ENCODE data around the gene INKA2.

INKA2 gene

DNA sequence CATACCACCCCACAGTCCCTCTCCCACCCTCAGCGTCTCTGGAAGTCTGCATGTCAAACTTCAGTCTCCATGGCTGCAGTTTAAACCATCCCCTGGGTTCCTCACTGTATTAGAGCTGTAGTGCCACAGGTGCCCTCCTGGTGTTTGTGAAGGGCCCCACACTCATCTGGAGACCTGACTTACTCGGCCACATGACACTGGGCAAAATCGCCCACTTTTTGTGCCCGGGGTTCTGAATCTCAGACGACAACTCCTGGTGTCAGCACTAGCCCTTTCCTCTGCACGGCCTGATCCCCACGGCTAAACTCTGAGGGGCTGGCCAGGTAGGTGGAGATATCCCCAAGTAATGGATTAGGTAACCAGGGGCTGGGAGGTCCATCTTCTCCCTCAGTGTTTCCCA lies 6.5 kb downstream of the INKA2 start:
- no peak for DNase-seq (ENCODE audit: low spot score)

DNA sequence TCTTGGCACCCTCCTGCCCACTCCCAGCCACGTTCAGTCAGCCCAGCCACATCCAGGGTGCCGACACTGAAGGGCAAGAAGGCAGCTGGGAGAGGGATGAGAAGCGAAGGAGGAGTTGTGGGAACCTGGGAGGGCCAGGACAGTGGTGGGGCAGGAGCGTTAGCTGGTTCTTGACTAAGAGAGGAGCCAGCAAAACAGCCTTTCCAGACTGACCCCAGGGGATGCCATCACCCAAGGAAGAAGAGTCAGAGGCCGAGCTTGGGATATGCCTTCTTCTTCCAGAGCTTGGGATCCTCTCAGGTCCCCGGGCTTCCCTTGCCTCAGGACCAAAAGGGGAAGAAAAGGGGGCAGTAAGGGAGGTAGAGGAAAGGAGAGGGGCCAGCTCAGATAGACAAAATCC lies 7.2 kb downstream of the INKA2 start:
- DNase-seq (ENCODE audit: low spot score) = no peak

GRCh38 chr1:111730706-111731105 lies 8.5 kb downstream of the INKA2 start:
- DNase-seq (ENCODE audit: low spot score) = no peak

- no peak for DNase-seq (ENCODE audit: low spot score)
Observed at GRCh38 chr1:111729946-111730681, 9.1 kb downstream of the INKA2 start.

- DNase-seq (ENCODE audit: low spot score) = no peak
Observed at GRCh38 chr1:111729271-111729921, 9.8 kb downstream of the INKA2 start.

GRCh38 chr1:111727056-111727455 lies 12.1 kb downstream of the INKA2 start:
- no peak for DNase-seq (ENCODE audit: low spot score)

- DNase-seq (ENCODE audit: low spot score) = no peak
Observed at GRCh38 chr1:111725192-111725591, 14.0 kb downstream of the INKA2 start.

- DNase-seq (ENCODE audit: low spot score) = no peak
Observed at GRCh38 chr1:111723871-111724270, 15.3 kb downstream of the INKA2 start.

- DNase-seq (ENCODE audit: low spot score) = no peak
Observed at GRCh38 chr1:111723091-111723806, 15.9 kb downstream of the INKA2 start.

- DNase-seq (ENCODE audit: low spot score) = no peak
Observed at GRCh38 chr1:111720977-111721786, 18.0 kb downstream of the INKA2 start.

GRCh38 chr1:111720274-111720976 lies 18.8 kb downstream of the INKA2 start:
- no peak for DNase-seq (ENCODE audit: low spot score)

GRCh38 chr1:111719674-111720132 lies 19.5 kb downstream of the INKA2 start:
- no peak for DNase-seq (ENCODE audit: low spot score)

DNA sequence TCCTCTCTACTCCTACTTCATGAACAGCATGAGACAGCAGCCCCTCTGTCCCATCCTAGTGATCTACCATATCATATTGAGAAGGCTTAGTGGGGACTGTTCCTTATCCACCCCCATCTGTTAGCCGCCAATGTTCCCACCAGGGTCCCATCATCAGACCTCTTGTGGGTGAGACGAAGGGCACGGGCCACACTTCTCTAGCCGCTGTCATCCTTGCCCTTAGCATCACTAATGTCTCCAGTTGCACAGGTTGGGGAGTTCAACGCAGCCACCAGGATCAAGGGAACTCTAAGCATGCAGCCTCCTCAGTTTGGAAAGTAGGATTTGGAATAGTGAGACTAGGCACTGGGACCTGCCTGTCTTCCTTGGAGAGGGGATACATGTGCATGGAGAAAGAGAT lies 20.1 kb downstream of the INKA2 start:
- no peak for DNase-seq (ENCODE audit: low spot score)

DNA sequence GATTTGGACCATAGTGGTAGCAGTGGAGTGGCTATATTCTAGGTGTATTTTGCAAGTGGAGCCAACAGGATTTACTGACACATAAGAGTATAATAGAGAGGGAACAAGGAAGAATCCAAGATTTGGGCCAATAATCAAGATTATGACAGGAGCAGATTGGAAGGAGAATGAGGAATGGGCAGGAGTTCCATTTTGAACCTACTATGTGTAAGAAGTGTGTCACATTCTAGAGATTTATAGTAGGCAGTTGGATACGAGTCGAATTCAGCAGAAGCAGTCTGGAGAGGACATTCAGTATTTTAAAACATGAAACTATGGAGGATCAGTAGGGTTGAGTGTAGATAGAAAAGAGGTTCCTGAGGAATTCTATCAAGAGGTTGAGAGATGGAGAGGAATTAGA lies 21.7 kb downstream of the INKA2 start:
- no peak for DNase-seq (ENCODE audit: low spot score)

DNA sequence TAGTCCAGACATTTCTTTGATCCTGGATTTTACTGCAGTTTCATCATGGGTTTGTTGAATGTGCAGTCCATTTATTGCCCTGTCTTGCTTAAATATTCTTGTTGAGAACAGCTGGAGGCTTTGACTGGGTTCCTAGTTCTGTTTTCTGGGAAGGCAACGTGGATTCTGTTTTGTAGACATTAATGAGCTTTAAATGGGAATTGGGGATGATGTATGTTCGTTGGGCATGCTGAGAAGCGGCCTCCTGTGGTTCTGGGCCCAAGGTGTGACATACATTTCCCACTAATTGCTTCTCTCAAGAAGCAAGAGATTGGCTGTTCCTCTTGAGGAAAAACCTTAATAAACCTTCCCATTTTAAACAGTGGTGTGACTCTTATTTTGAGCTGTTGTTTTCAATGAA lies 22.9 kb downstream of the INKA2 start:
- no peak for DNase-seq (ENCODE audit: low spot score)

DNA sequence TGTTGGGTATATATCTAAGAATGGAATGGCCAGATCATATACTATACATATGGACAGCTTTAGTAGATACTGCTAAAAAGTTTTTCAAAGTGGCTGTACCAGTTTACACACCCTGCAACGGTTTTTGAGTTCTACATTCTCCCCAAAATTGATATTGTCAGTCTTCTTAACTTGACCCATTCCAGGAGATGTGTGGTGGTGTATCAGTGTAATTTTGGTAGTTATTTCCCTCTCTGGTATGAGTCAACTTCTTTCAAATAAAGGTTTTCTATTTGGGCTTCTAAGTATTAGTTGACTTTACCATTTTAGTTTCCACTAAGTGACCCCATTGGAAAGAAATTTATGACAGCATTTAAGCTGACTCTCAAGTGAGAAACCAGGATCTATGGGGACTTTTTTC lies 29.2 kb downstream of the INKA2 start:
- DNase-seq (ENCODE audit: low spot score) = no peak

DNA sequence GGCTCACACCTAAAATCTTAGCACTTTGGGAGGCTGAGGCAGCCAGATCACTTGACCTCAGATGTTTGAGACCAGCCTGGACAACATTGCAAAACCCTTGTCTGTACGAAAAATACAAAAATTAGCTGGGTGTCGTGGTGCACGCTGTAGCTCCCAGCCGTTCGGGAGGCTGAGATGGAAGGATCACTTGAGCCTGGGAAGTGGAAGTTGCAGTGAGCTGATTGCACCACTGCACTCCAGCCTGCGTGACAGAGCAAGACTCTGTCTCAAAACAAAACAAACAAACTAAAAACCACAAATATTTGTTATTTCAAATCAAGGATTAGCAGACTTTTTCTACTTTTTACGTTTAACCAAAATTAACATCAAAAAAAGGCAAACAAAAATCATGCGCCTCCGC lies 31.3 kb downstream of the INKA2 start:
- DNase-seq (ENCODE audit: low spot score) = no peak

DNA sequence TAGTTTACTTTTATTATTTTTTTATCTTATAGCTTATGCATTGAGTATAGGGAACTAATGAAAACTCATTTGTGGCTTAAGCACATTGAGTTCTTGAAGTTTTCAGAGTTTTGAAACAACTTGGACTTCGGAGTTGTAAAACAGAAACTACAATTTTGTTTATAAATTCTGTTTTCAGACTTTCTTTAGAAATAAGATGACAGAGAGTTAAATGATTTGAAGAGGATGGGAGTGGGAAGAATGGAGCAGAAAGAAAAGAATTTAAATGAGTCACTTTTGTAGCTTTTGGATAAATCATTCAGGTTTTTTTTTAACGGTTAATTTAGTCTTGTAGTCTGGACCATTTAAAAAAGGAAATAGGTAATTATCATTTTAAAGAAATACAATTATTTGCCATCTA lies 32.3 kb downstream of the INKA2 start:
- DNase-seq (ENCODE audit: low spot score) = no peak

GRCh38 chr1:111705841-111706240 lies 33.4 kb downstream of the INKA2 start:
- DNase-seq (ENCODE audit: low spot score) = no peak

DNA sequence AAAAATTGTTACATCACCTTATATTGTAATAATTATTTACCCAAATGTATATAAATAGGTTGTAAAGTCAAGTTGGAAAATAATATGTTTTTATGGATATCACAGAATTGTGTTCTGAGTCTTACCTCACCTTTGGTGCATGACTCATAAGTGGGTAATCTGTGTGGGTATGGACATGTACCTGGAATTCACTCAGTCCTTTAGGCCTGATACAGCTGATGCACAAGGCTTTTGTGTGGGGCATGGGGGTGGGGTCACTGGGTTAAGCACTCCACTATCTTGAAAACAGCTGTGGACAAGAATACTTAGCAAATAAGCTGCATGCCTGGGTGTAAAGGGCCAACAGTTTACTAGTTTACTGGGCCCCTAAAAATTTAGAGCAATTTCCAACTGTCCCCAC lies 34.4 kb downstream of the INKA2 start:
- no peak for DNase-seq (ENCODE audit: low spot score)

DNA sequence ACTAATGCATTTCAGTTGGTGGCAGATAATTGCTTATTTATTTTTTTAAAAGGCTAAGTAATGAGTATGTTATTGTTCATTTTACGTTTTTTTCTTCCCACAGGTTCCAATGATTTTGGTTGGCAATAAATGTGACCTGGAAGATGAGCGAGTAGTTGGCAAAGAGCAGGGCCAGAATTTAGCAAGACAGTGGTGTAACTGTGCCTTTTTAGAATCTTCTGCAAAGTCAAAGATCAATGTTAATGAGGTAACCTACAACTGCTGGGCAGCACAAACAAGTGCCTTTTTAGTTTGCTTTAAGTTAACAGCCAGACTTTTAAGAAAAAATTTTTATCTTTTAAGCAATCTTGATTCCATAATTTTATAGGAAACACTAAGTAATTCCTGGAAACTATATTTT lies 35.0 kb downstream of the INKA2 start:
- no peak for DNase-seq (ENCODE audit: low spot score)
